ENCODE measurements around the gene NF1.

GRCh38 chr17:31068291-31068690 lies 26.5 kb upstream of the NF1 start:
- TF ChIP-seq CTCF (IDR thresholded peaks at IDR 0.05; ENCODE audit: low read depth, low read length): peak; percentile 88
- TF ChIP-seq POLR2A (IDR thresholded peaks at IDR 0.05; ENCODE audit: extremely low read depth, insufficient read length): no peak
- TF ChIP-seq MAX (IDR thresholded peaks at IDR 0.05; ENCODE audit: low read depth, low read length): no peak
- no peak for TF ChIP-seq MYC (IDR thresholded peaks at IDR 0.05; ENCODE audit: low read depth, low read length)

Data from NB4 (cell line).